WERI-Rb-1 (cell line): ENCODE data around the gene BRCA2.
A peak's percentile ranks its signal among the peaks of the same experiment; 100 is the strongest.

Experiments used
- DNase-seq: peaks from one replicate; pipeline ENCODE4 v3.0.0-alpha.2; 2020
- H3K27ac ChIP-seq: fragments of 250-450 bp; sonication (Bioruptor Pico); 2 replicates; pipeline ENCODE4 v1.5.1; 2020; ENCODE audit warnings: mild to moderate bottlenecking, moderate library complexity
- H3K27me3 ChIP-seq: fragments of 250-450 bp; sonication (Bioruptor Pico); 2 replicates; pipeline ENCODE4 v1.5.1; 2021; ENCODE audit warnings: mild to moderate bottlenecking, low read depth, moderate library complexity; ENCODE audit not compliant: insufficient read depth, severe bottlenecking
- H3K36me3 ChIP-seq: fragments of 250-450 bp; sonication (Bioruptor Pico); 2 replicates; pipeline ENCODE4 v1.5.1; 2020; ENCODE audit warnings: mild to moderate bottlenecking, moderate library complexity
- H3K4me3 ChIP-seq: 2 replicates; pipeline ENCODE4 v1.5.1; 2011; ENCODE audit warnings: low read depth, mild to moderate bottlenecking, control low read depth, low read length
- H3K9me3 ChIP-seq: fragments of 250-450 bp; sonication (Bioruptor Pico); 2 replicates; pipeline ENCODE4 v1.5.1; 2021; ENCODE audit warnings: mild to moderate bottlenecking, moderate library complexity; ENCODE audit not compliant: severe bottlenecking
- CTCF ChIP-seq: IDR thresholded peaks from 2 replicates; pipeline ENCODE4 v1.5.1; 2011; ENCODE audit warnings: low read depth, mild to moderate bottlenecking, control low read depth, inconsistent platforms, low read length

Gene BRCA2

GRCh38 chr13:32438871-32439270 lies 123.6 kb downstream of the BRCA2 start:
- Histone ChIP-seq H3K9me3 (no peaks in the 10 kb centered on the region), H3K27ac (no peak overlapping the region), H3K4me3 (no peak overlapping the region), H3K36me3 (no peaks in the 10 kb centered on the region), H3K27me3 (no peaks in the 10 kb centered on the region)
- DNase-seq: no peak
- TF ChIP-seq CTCF: no peak

GRCh38 chr13:32443111-32443510 lies 127.8 kb downstream of the BRCA2 start:
- H3K9me3 ChIP-seq: no peaks in the 10 kb centered on the region
- no peak overlapping the region for H3K4me3 ChIP-seq
- TF ChIP-seq CTCF: peak; percentile 46; the same call in 1 of the 2 replicates
- peak; percentile 29 for DNase-seq
- H3K27ac ChIP-seq: no peak overlapping the region
- no peaks in the 10 kb centered on the region for H3K27me3 ChIP-seq
- no peaks in the 10 kb centered on the region for H3K36me3 ChIP-seq

GRCh38 chr13:32445461-32445860 lies 130.2 kb downstream of the BRCA2 start:
- Histone ChIP-seq H3K36me3 (no peaks in the 10 kb centered on the region), H3K27me3 (no peaks in the 10 kb centered on the region), H3K4me3 (no peak overlapping the region), H3K27ac (no peak overlapping the region), H3K9me3 (no peaks in the 10 kb centered on the region)
- TF ChIP-seq CTCF: no peak
- no peak for DNase-seq

DNA sequence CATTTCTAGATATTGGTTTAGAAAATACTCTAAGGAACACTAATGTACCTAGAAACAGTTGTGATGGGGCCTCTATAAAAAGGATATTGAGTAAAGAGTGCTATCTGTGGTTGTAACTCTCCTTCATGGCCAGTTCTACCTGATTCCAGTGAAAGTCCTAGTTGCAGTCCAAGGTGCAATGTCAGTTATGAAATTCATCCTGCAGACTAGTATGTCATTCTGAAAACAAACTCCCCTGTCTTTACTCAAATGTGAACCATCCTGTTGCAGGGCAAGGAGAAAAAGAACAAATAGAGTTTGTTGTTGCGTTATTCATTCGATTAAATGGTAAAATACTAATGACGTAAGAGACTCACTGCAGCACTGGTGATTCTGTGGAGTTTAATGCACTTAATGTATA lies 130.9 kb downstream of the BRCA2 start:
- H3K27ac ChIP-seq: no peak overlapping the region
- no peak for DNase-seq
- no peaks in the 10 kb centered on the region for H3K27me3 ChIP-seq
- H3K4me3 ChIP-seq: no peak overlapping the region
- TF ChIP-seq CTCF: no peak
- H3K36me3 ChIP-seq: no peaks in the 10 kb centered on the region
- no peaks in the 10 kb centered on the region for H3K9me3 ChIP-seq

- peak; percentile 53 for DNase-seq
- TF ChIP-seq CTCF: no peak
- Histone ChIP-seq H3K27me3 (no peaks in the 10 kb centered on the region), H3K9me3 (no peaks in the 10 kb centered on the region), H3K27ac (peak overlapping the region; percentile 43), H3K36me3 (no peaks in the 10 kb centered on the region), H3K4me3 (no peak overlapping the region)
Observed at GRCh38 chr13:32446773-32447465, 131.6 kb downstream of the BRCA2 start.
